GM12878 (cell line): ENCODE results near the gene MSLN. TPM values are rescaled to one million over a fixed set of nuclear protein-coding genes. Genes with fewer than 3 reads are reported as not detected.

Experiments used
- ATAC-seq: fragments of 200-7000 bp; cut with Tn5 transposase; 3 replicates; pipeline ENCODE4 v1.9.1; 2020; ENCODE audit warnings: mild to moderate bottlenecking, moderate library complexity
- BruUV-seq: library from RNA; stranded (reverse); fragments of 400-500 nt; replicated peaks from 2 replicates; lab custom pipeline; 2021; lab: Mats Ljungman, UMichigan
- CTCF ChIA-PET: fragments of 300-600 bp; sonication (Branson Sonifier 250); formaldehyde crosslinking; extraction: SDS; loops from one replicate; lab custom pipeline; 2021; ENCODE audit warnings: inconsistent platforms; lab: Yijun Ruan, JAX
- POLR2A ChIA-PET: fragments of 350-600 bp; formaldehyde crosslinking; extraction: SDS; loops from one replicate; lab custom pipeline; 2021; ENCODE audit warnings: inconsistent platforms; lab: Charles Lee
- RAD21 ChIA-PET: fragments of 300-600 bp; sonication (Branson Sonifier 250); formaldehyde crosslinking; loops from one replicate; lab custom pipeline; 2023; ENCODE audit warnings: antibody characterized with exemption; ENCODE audit not compliant: unreplicated experiment; lab: Charles Lee
- SMC1A ChIA-PET: fragments of 300-600 bp; sonication (Branson Sonifier 250); formaldehyde crosslinking; loops from one replicate; lab custom pipeline; 2023; ENCODE audit not compliant: unreplicated experiment, uncharacterized antibody; lab: Charles Lee
- DNase-seq: peaks from one replicate; pipeline ENCODE4 v3.0.0-alpha.2; 2011; ENCODE audit warnings: low read depth, low spot score
- FAIRE-seq: peaks from 3 replicates; lab custom pipeline; 2011; peaks lifted over from hg19 to GRCh38; lab: Jason Lieb, UNC
- H2AFZ ChIP-seq: 2 replicates; pipeline ENCODE4 v1.6.0; 2011; ENCODE audit warnings: low read depth, low read length, control low read depth; ENCODE audit not compliant: control insufficient read depth
- H3K27ac ChIP-seq: 2 replicates; pipeline ENCODE4 v1.5.1; 2011; ENCODE audit warnings: control low read depth; ENCODE audit not compliant: control insufficient read depth, insufficient read depth
- H3K27me3 ChIP-seq, 2 experiments: replicated peaks in 1 of 2; 2 replicates each; pipeline versions ENCODE4 v1.6.0 to v1.6.1; 2011; ENCODE audit warnings: low read length in 1 of 2; ENCODE audit not compliant: control insufficient read depth in 2 of 2, insufficient read depth in 2 of 2
- H3K36me3 ChIP-seq, 2 experiments: 2 replicates each; pipeline ENCODE4 v1.5.1; 2011; ENCODE audit warnings: low read length in 1 of 2; ENCODE audit not compliant: control insufficient read depth in 2 of 2, insufficient read depth in 2 of 2
- H3K4me1 ChIP-seq: 2 replicates; pipeline ENCODE4 v1.6.1; 2011; ENCODE audit warnings: mild to moderate bottlenecking, low read length, moderate library complexity, mixed read lengths; ENCODE audit not compliant: control insufficient read depth, insufficient read depth
- H3K4me2 ChIP-seq: 2 replicates; pipeline ENCODE4 v1.6.0; 2011; ENCODE audit warnings: control low read depth; ENCODE audit not compliant: control insufficient read depth, insufficient read depth
- H3K4me3 ChIP-seq: fragments of 200-600 bp; sonication (generic); 2 replicates; pipeline ENCODE4 v1.5.1; 2016
- H3K79me2 ChIP-seq: 2 replicates; pipeline ENCODE4 v1.6.0; 2011; ENCODE audit warnings: low read length; ENCODE audit not compliant: control insufficient read depth, insufficient read depth
- H3K9ac ChIP-seq: 2 replicates; pipeline ENCODE4 v1.8.0; 2011; ENCODE audit warnings: low read length, control low read depth, mixed read lengths; ENCODE audit not compliant: control insufficient read depth, insufficient read depth
- H3K9me3 ChIP-seq: replicated peaks from 3 replicates; pipeline ENCODE4 v1.5.1; 2011; ENCODE audit warnings: mild to moderate bottlenecking, low read length; ENCODE audit not compliant: control insufficient read depth, insufficient read depth
- H4K20me1 ChIP-seq: 2 replicates; pipeline ENCODE4 v1.6.0; 2011; ENCODE audit not compliant: control insufficient read depth, insufficient read depth
- CHD2 ChIP-seq: IDR thresholded peaks from 2 replicates; pipeline ENCODE4 v1.6.1; 2011; ENCODE audit warnings: low read depth, low read length, improper control_type of control experiment, borderline replicate concordance
- CUX1 ChIP-seq: IDR thresholded peaks from 2 replicates; pipeline ENCODE4 v1.6.1; 2012; ENCODE audit warnings: improper control_type of control experiment, low read depth, low read length; ENCODE audit not compliant: insufficient replicate concordance
- EED ChIP-seq: sonication (generic); IDR thresholded peaks from 2 replicates; pipeline ENCODE4 v1.6.1; 2016; ENCODE audit warnings: antibody characterized with exemption, low read depth
- EP300 ChIP-seq, 2 experiments: fragments of 150-350 bp in 1 of 2; IDR thresholded peaks; 2 replicates each; pipeline ENCODE4 v1.6.1; 2011 to 2012; ENCODE audit warnings: low read depth in 2 of 2, low read length in 2 of 2, borderline replicate concordance in 1 of 2, improper control_type of control experiment in 1 of 2, inconsistent platforms in 1 of 2; ENCODE audit not compliant: control insufficient read depth in 1 of 2
- IRF3 ChIP-seq: fragments of 450-650 bp; IDR thresholded peaks from 2 replicates; pipeline ENCODE4 v1.6.1; 2014; ENCODE audit warnings: mild to moderate bottlenecking
- MEF2A ChIP-seq: IDR thresholded peaks from 2 replicates; pipeline ENCODE4 v1.6.1; 2011; ENCODE audit warnings: low read depth, mild to moderate bottlenecking, low read length, moderate library complexity; ENCODE audit not compliant: insufficient read depth
- MTA3 ChIP-seq: IDR thresholded peaks from 2 replicates; pipeline ENCODE4 v1.6.1; 2012; ENCODE audit warnings: low read length, inconsistent platforms, borderline replicate concordance
- NFYB ChIP-seq: IDR thresholded peaks from 2 replicates; pipeline ENCODE4 v1.6.1; 2011; ENCODE audit warnings: low read depth, mild to moderate bottlenecking, low read length, improper control_type of control experiment, moderate library complexity; ENCODE audit not compliant: insufficient read depth
- NR2C2 ChIP-seq: IDR thresholded peaks from 2 replicates; pipeline ENCODE4 v1.6.1; 2011; ENCODE audit warnings: borderline replicate concordance, low read depth; ENCODE audit not compliant: control insufficient read depth, insufficient read length
- RAD21 ChIP-seq: IDR thresholded peaks from 2 replicates; pipeline ENCODE4 v1.6.1; 2011; ENCODE audit warnings: mild to moderate bottlenecking, low read depth, low read length, moderate library complexity; ENCODE audit not compliant: insufficient read depth
- RFX5 ChIP-seq: IDR thresholded peaks from 2 replicates; pipeline ENCODE4 v1.6.1; 2011; ENCODE audit warnings: low read depth, low read length, improper control_type of control experiment
- ZNF24 ChIP-seq: fragments of 450-650 bp; IDR thresholded peaks from 2 replicates; pipeline ENCODE4 v1.6.1; 2017; ENCODE audit warnings: antibody characterized with exemption, mild to moderate bottlenecking
- WGBS: methylation state at CpG from one replicate; pipeline ENCODE4 v1.1.6; 2016; ENCODE audit warnings: low lambda C conversion rate; ENCODE audit not compliant: insufficient replicate concordance, insufficient coverage; ENCODE audit errors: missing lambda C conversion rate; 5-methylcytosine and 5-hydroxymethylcytosine counted together
- in situ Hi-C: fragments of 300-500 bp; cut with MboI; formaldehyde crosslinking; loops from 9 replicates; pipeline ENCODE4 v1.14.3; 2018; ENCODE audit warnings: mixed read lengths
- intact Hi-C: fragments of 100-400 bp; cut with micrococcal nuclease; formaldehyde crosslinking; loops from one replicate; pipeline ENCODE4 v1.14.2; 2022; ENCODE audit not compliant: unreplicated experiment
- polyA plus RNA-seq, 11 experiments: library from polyadenylated mRNA; depleted of rRNA in 4 of 11; unstranded in 6 of 11; stranded (reverse) in 5 of 11; fragments of >200 nt; fragmentation: Nextera tagmentation in 4 of 11; fragmentation: Illumina TruSeq in 1 of 11; extraction: Ambion mirVana in 4 of 11; extraction: Trizol in 1 of 11; gene quantifications; 1 replicate in 1 of 11; 2 replicates in 10 of 11; pipeline versions ENCODE4 v1.2.1 to v1.2.3, GENCODE V29; 2011 to 2016; ENCODE audit warnings: inconsistent platforms in 2 of 11, missing spikeins in 2 of 11, low read depth in 1 of 11
- total RNA-seq, 4 experiments: library from RNA; depleted of rRNA in 3 of 4; stranded (reverse); fragments of >200 nt in 3 of 4; fragmentation: Illumina TruSeq in 1 of 4; extraction: Trizol in 1 of 4; gene quantifications; 2 replicates each; pipeline versions ENCODE4 v1.2.1 to v1.2.3, GENCODE V29; 2013 to 2021
- TF ChIP-seq, protein P1 (sequence below): fragments of 450-650 bp; IDR thresholded peaks from 2 replicates; pipeline ENCODE4 v1.6.1; 2017; ENCODE audit warnings: antibody characterized with exemption, mild to moderate bottlenecking, moderate library complexity

Gene MSLN
- total and polyA plus RNA-seq, 10 of the 15 experiments (the other 5 are each of a cell fraction or from before 2014, with no cell fraction given), result 0.08 TPM; not detected in 9

- intact Hi-C loops, result no loop called here
- no TSS peak for BruUV-seq
- no peak for ATAC-seq
- Histone ChIP-seq H3K4me3 (no peak overlapping the region), H3K9ac (no peak overlapping the region), H3K27me3 (peaks cover 0 to 2% of the 10 kb centered on the region in 2 experiments; a peak in 2 of 4 replicates), H3K4me1 (no peaks in the 10 kb centered on the region), H3K4me2 (no peak overlapping the region), H3K36me3 (peaks cover 0 to 16% of the 10 kb centered on the region in 2 experiments; a peak in 2 of 4 replicates), H4K20me1 (no peaks in the 10 kb centered on the region), H3K27ac (no peak overlapping the region), H3K9me3 (no peaks in the 10 kb centered on the region), H2AFZ (no peak overlapping the region), H3K79me2 (no peaks in the 10 kb centered on the region)
- no peak for DNase-seq
- ChIA-PET POLR2A (interaction anchor here (0.6 kb wide), 1 partner anchor 9 kb away, joined by 3 read pairs; no protein-coding TSS in a partner anchor), SMC1A (no interaction called here), RAD21 (no interaction called here), CTCF (no interaction called here)
- 91% methylated on average over 25 of the region's 31 CpGs for WGBS
- in situ Hi-C loops, result no loop called here
- FAIRE-seq, result no peak
- TF ChIP-seq, protein P1, sequence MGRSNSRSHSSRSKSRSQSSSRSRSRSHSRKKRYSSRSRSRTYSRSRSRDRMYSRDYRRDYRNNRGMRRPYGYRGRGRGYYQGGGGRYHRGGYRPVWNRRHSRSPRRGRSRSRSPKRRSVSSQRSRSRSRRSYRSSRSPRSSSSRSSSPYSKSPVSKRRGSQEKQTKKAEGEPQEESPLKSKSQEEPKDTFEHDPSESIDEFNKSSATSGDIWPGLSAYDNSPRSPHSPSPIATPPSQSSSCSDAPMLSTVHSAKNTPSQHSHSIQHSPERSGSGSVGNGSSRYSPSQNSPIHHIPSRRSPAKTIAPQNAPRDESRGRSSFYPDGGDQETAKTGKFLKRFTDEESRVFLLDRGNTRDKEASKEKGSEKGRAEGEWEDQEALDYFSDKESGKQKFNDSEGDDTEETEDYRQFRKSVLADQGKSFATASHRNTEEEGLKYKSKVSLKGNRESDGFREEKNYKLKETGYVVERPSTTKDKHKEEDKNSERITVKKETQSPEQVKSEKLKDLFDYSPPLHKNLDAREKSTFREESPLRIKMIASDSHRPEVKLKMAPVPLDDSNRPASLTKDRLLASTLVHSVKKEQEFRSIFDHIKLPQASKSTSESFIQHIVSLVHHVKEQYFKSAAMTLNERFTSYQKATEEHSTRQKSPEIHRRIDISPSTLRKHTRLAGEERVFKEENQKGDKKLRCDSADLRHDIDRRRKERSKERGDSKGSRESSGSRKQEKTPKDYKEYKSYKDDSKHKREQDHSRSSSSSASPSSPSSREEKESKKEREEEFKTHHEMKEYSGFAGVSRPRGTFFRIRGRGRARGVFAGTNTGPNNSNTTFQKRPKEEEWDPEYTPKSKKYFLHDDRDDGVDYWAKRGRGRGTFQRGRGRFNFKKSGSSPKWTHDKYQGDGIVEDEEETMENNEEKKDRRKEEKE, result no peak
- TF ChIP-seq EP300 (IDR thresholded peaks at IDR 0.05; ENCODE audit: borderline replicate concordance in 1 of 2, control insufficient read depth in 1 of 2, low read depth in 2 of 2, low read length in 2 of 2) (no peak), IRF3 (no peak), RAD21 (no peak), EED (no peak), RFX5 (no peak), MEF2A (no peak), CHD2 (no peak), ZNF24 (no peak), CUX1 (no peak), NR2C2 (no peak), MTA3 (no peak), NFYB (no peak)
These were observed 34.4 kb downstream of the MSLN start for GRCh38 chr16:794853-795466.
